K562 (cell line): ENCODE results near the gene CCNDBP1. TPM values are rescaled to one million over a fixed set of nuclear protein-coding genes. Genes with fewer than 3 reads are reported as not detected.

ENCODE experiments used
- BCOR ChIP-seq: fragments of 450-650 bp; IDR thresholded peaks from 2 replicates; pipeline ENCODE4 v1.6.1; 2016
- CHD7 ChIP-seq: fragments of 200-600 bp; sonication (generic); IDR thresholded peaks from one replicate; pipeline ENCODE4 v1.6.1; 2012; ENCODE audit warnings: mild to moderate bottlenecking, low read depth, low read length, inconsistent platforms
- EP300 ChIP-seq: IDR thresholded peaks from 2 replicates; pipeline ENCODE4 v1.6.1; 2012; ENCODE audit warnings: low read length, improper control_type of control experiment
- ETV5 ChIP-seq: sonication (generic); formaldehyde crosslinking; IDR thresholded peaks from 2 replicates; pipeline ENCODE4 v1.4.0; 2020; ENCODE audit warnings: low read depth, mild to moderate bottlenecking, missing genetic modification reagents
- KDM1A ChIP-seq, 2 experiments: fragments of 450-650 bp; IDR thresholded peaks; 2 replicates each; pipeline ENCODE4 v1.6.1; 2016; ENCODE audit warnings: mild to moderate bottlenecking in 2 of 2
- MAFG ChIP-seq: fragments of 450-650 bp; conservative IDR thresholded peaks from 2 replicates; pipeline ENCODE4 v1.6.1; 2016; ENCODE audit warnings: missing genetic modification characterization, missing compliant biosample characterization
- MITF ChIP-seq: IDR thresholded peaks from 2 replicates; pipeline ENCODE4 v1.6.1; 2014; ENCODE audit warnings: antibody characterized with exemption
- SIRT6 ChIP-seq: IDR thresholded peaks from one replicate; pipeline ENCODE4 v1.6.1; 2012; ENCODE audit warnings: low read depth, mild to moderate bottlenecking, control low read depth, inconsistent platforms, low read length, moderate library complexity
- SMARCB1 ChIP-seq: IDR thresholded peaks from 2 replicates; pipeline ENCODE4 v1.6.1; 2011; ENCODE audit warnings: improper control_type of control experiment, low read depth; ENCODE audit not compliant: insufficient read length
- TAF15 ChIP-seq: fragments of 200-400 bp; formaldehyde crosslinking; IDR thresholded peaks from 2 replicates; pipeline ENCODE4 v1.6.1; 2017; ENCODE audit warnings: mild to moderate bottlenecking, low read depth, low read length, moderate library complexity
- ZNF449 ChIP-seq: fragments of 250-450 bp; sonication (Bioruptor Pico); IDR thresholded peaks from 2 replicates; pipeline ENCODE4 v1.8.0; 2022; ENCODE audit warnings: moderate library complexity, mild to moderate bottlenecking, inconsistent platforms
- ZZZ3 ChIP-seq: fragments of 450-650 bp; IDR thresholded peaks from 2 replicates; pipeline ENCODE4 v1.6.1; 2016; ENCODE audit warnings: antibody characterized with exemption, mild to moderate bottlenecking, moderate library complexity
- polyA plus RNA-seq, 8 experiments: library from polyadenylated mRNA; depleted of rRNA in 4 of 8; stranded (reverse) in 5 of 8; unstranded in 3 of 8; fragments of >200 nt; fragmentation: Nextera tagmentation in 2 of 8; fragmentation: Illumina TruSeq in 1 of 8; extraction: Ambion mirVana in 2 of 8; extraction: Trizol in 1 of 8; gene quantifications; 2 replicates each; pipeline versions ENCODE4 v1.2.1 to v1.2.3, GENCODE V29; 2011 to 2014; ENCODE audit warnings: inconsistent platforms in 1 of 8, missing spikeins in 1 of 8
- total RNA-seq, 7 experiments: library from RNA; depleted of rRNA in 6 of 7; stranded (reverse); fragments of >200 nt in 6 of 7; fragmentation: Illumina TruSeq in 2 of 7; extraction: Trizol in 2 of 7; gene quantifications; 2 replicates each; pipeline versions ENCODE4 v1.2.1 to v1.2.3, GENCODE V29; 2011 to 2021; ENCODE audit warnings: low replicate concordance in 1 of 7
- TF ChIP-seq, protein P1 (sequence below): IDR thresholded peaks from 2 replicates; pipeline ENCODE4 v1.6.1; 2012; ENCODE audit warnings: low read depth, low read length, improper control_type of control experiment, borderline replicate concordance

Gene CCNDBP1
- total and polyA plus RNA-seq, 9 of the 15 experiments (the other 6 are each of a cell fraction or from before 2014, with no cell fraction given): 37.0 to 111 (median 55.5) TPM

DNA sequence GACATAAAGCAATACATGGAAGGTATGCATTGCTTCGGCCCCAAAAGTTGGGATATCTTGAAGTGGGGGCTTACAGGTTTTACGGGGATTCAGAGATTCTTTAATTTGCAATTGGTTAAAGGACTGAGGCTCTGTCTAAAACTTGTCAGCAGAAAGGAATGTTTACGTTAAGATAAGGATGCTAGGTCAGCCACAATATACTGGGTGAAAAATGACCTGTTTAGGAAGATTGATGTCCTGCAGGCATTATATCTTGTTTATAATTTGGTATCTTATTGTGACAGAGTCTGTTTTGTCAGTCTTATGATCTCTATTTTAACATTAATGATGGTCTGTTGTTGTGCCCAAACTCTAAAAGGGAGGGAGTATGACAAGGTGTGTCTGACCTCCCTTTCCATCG lies 15.3 kb upstream of the CCNDBP1 start (continued):
- no peak for TF ChIP-seq CHD7
- TF ChIP-seq, protein P1, sequence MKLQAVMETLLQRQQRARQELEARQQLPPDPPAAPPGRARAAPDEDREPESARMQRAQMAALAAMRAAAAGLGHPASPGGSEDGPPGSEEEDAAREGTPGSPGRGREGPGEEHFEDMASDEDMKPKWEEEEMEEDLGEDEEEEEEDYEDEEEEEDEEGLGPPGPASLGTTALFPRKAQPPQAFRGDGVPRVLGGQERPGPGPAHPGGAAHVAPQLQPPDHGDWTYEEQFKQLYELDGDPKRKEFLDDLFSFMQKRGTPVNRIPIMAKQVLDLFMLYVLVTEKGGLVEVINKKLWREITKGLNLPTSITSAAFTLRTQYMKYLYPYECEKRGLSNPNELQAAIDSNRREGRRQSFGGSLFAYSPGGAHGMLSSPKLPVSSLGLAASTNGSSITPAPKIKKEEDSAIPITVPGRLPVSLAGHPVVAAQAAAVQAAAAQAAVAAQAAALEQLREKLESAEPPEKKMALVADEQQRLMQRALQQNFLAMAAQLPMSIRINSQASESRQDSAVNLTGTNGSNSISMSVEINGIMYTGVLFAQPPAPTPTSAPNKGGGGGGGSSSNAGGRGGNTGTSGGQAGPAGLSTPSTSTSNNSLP: peak; percentile 51; the same call in 1 of the 2 replicates
- TF ChIP-seq BCOR: no peak
- TF ChIP-seq ZZZ3: no peak
- 0 out of 2 replicates have a peak, but pooled peaks have one; percentile 17 for TF ChIP-seq MITF
- 0 out of 2 replicates have a peak, but pooled peaks have one; percentile 8 for TF ChIP-seq MAFG (tag)
- no peak for TF ChIP-seq ETV5
- TF ChIP-seq ZNF449: no peak
- TF ChIP-seq SMARCB1: no peak
- peak; percentile 61 for TF ChIP-seq EP300
- peak; percentile 65 to 67 for TF ChIP-seq KDM1A (IDR thresholded peaks at IDR 0.05)
- TF ChIP-seq TAF15: no peak
- TF ChIP-seq SIRT6: no peak
